ENCODE results near the gene PPFIA1.

GRCh38 chr11:70272009-70272408 lies 1.5 kb downstream of the PPFIA1 start:
- TF ChIP-seq, protein P1, sequence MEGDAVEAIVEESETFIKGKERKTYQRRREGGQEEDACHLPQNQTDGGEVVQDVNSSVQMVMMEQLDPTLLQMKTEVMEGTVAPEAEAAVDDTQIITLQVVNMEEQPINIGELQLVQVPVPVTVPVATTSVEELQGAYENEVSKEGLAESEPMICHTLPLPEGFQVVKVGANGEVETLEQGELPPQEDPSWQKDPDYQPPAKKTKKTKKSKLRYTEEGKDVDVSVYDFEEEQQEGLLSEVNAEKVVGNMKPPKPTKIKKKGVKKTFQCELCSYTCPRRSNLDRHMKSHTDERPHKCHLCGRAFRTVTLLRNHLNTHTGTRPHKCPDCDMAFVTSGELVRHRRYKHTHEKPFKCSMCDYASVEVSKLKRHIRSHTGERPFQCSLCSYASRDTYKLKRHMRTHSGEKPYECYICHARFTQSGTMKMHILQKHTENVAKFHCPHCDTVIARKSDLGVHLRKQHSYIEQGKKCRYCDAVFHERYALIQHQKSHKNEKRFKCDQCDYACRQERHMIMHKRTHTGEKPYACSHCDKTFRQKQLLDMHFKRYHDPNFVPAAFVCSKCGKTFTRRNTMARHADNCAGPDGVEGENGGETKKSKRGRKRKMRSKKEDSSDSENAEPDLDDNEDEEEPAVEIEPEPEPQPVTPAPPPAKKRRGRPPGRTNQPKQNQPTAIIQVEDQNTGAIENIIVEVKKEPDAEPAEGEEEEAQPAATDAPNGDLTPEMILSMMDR (IDR thresholded peaks at IDR 0.05), result no peak
- TF ChIP-seq POLR2A (IDR thresholded peaks at IDR 0.05), result no peak
